Keratinocyte (primary cell): ENCODE data around the gene GNB5.

Source experiments
- EZH2 ChIP-seq: IDR thresholded peaks from one replicate; pipeline ENCODE4 v1.6.1; 2012; ENCODE audit warnings: inconsistent platforms, mild to moderate bottlenecking, low read length, moderate library complexity
- TF ChIP-seq, protein P1 (sequence below), 3 experiments: IDR thresholded peaks in 1 of 3; conservative IDR thresholded peaks in 1 of 3; optimal IDR thresholded peaks in 1 of 3; 2 replicates in 2 of 3; 3 replicates in 1 of 3; pipeline versions ENCODE3 to v1.5.1; 2011; ENCODE audit warnings: low read length in 3 of 3, mild to moderate bottlenecking in 3 of 3, moderate library complexity in 2 of 3, control low read depth in 1 of 3, inconsistent platforms in 1 of 3; ENCODE audit not compliant: insufficient read depth in 2 of 3; ENCODE audit errors: extremely low read depth in 1 of 3

GRCh38 chr15:52100807-52101442 is 90.3 kb downstream of the GNB5 start:
- TF ChIP-seq, protein P1, sequence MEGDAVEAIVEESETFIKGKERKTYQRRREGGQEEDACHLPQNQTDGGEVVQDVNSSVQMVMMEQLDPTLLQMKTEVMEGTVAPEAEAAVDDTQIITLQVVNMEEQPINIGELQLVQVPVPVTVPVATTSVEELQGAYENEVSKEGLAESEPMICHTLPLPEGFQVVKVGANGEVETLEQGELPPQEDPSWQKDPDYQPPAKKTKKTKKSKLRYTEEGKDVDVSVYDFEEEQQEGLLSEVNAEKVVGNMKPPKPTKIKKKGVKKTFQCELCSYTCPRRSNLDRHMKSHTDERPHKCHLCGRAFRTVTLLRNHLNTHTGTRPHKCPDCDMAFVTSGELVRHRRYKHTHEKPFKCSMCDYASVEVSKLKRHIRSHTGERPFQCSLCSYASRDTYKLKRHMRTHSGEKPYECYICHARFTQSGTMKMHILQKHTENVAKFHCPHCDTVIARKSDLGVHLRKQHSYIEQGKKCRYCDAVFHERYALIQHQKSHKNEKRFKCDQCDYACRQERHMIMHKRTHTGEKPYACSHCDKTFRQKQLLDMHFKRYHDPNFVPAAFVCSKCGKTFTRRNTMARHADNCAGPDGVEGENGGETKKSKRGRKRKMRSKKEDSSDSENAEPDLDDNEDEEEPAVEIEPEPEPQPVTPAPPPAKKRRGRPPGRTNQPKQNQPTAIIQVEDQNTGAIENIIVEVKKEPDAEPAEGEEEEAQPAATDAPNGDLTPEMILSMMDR (optimal IDR thresholded peaks at IDR 0.05 in 1 of 3, IDR thresholded peaks at IDR 0.05 in 1 of 3, conservative IDR thresholded peaks at IDR 0.05 in 1 of 3; ENCODE audit: extremely low read depth in 1 of 3, insufficient read depth in 2 of 3, low read length in 3 of 3) = no peak
- TF ChIP-seq EZH2 = no peak
